Measurements from ENCODE around the gene KLC1. TPM values are rescaled to one million over a fixed set of nuclear protein-coding genes. Genes with fewer than 3 reads are reported as not detected.

Gene KLC1
- total RNA-seq = 193 and 283 TPM in 2 replicates

GRCh38 chr14:103628684-103629502, at the start of gene KLC1:
Gene KLC1, plus strand, starts transcription at chr14:103629211. Its CDS starts 25,354 bp downstream, at chr14:103654565.

GRCh38 chr14:103715052-103716000, 86.3 kb downstream of the KLC1 start, which contains the start of the genes XRCC3 and ZFYVE21:
Gene XRCC3, minus strand, starts transcription at chr14:103715451. Its CDS starts 4,364 bp downstream, at chr14:103711087.
Gene ZFYVE21, plus strand, starts transcription at chr14:103715810. Its CDS starts 32 bp downstream, at chr14:103715842.

Other genes with a start within 250 kb of the KLC1 start
- gene MARK3, start 243.8 kb upstream of the KLC1 start, total RNA-seq = 80.8 and 97.5 TPM in 2 replicates
- 5.6 and 10.4 TPM in 2 replicates for gene CKB, start 106.4 kb upstream of the KLC1 start, total RNA-seq
- 7.1 and 10.7 TPM in 2 replicates for gene TRMT61A, start 100.0 kb upstream of the KLC1 start, total RNA-seq
- gene BAG5, start 66.6 kb upstream of the KLC1 start, total RNA-seq = 27.6 and 32.1 TPM in 2 replicates
- 15.1 and 19.6 TPM in 2 replicates for gene COA8, start 66.3 kb upstream of the KLC1 start, total RNA-seq
- gene XRCC3, start 86.2 kb downstream of the KLC1 start, total RNA-seq = 3.3 and 11.4 TPM in 2 replicates
- gene ZFYVE21, start 86.6 kb downstream of the KLC1 start, total RNA-seq = 47.5 and 52.3 TPM in 2 replicates
- 3.2 and 4.2 TPM in 2 replicates for gene PPP1R13B, start 218.4 kb downstream of the KLC1 start, total RNA-seq

Measured in smooth muscle cell of the umbilical artery (primary cell).